LNCaP clone FGC (cell line): ENCODE results near the gene UBXN4.
"Not testable (repeated sequence)": the region's sequence is repeated elsewhere in the genome, so short reads cannot be mapped to it uniquely, and the experiment has no call there.

ENCODE experiments used
- DNase-seq: peaks from one replicate; pipeline ENCODE4 v3.0.0-alpha.2; 2011; ENCODE audit warnings: low read depth
- H3K4me3 ChIP-seq: 2 replicates; pipeline ENCODE4 v1.5.1; 2011; ENCODE audit warnings: mild to moderate bottlenecking, low read depth, low read length, control low read depth
- TF ChIP-seq, protein P1 (sequence below): IDR thresholded peaks from 2 replicates; pipeline ENCODE4 v1.5.1; 2012; ENCODE audit warnings: mild to moderate bottlenecking; ENCODE audit not compliant: control insufficient read depth, insufficient read depth; ENCODE audit errors: extremely low read depth

The UBXN4 gene

DNA sequence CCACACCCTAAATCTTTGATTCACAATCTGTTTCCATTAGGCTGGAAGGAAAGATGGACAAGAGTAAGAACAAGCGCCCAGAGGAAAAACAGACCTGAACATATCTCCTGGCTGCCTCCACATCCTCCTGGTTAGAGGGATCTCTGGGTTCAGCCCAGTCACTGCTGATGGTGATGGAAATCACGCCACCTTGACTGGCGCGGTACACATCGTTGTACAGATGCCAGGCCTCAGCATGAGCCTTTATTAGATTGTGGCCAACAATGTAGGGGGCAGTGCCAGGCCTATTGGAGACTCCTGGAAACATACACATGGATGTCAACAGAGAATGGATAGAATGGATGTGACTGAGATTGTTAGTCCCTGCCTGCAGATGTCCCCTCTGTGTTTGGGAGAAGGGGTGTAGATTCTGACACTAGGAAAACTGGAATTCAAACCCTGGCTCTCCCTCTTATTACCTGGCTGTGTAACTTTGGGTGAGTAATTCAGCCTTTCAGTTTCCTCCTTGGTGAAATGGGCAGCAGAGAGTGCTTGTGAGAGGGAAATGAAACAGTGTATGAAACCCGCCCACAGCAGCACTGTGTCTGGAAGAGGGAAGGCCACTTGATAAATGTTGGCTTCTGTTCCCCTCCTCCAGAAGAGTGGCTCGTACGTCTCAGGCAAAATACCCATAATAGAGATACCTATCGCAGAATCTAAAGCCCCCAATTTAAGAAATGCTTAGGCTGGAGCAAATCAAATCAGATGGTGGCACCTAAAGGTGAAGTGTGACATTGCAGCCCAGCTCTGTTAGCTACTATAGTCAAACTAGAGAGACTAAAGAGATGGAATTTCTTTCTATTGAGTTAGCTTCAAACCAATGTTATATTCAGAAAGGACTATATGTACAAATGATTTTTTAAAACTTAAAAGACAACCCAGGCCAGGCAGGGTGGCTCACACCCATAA is 59.1 kb downstream of the UBXN4 start:
- TF ChIP-seq, protein P1, sequence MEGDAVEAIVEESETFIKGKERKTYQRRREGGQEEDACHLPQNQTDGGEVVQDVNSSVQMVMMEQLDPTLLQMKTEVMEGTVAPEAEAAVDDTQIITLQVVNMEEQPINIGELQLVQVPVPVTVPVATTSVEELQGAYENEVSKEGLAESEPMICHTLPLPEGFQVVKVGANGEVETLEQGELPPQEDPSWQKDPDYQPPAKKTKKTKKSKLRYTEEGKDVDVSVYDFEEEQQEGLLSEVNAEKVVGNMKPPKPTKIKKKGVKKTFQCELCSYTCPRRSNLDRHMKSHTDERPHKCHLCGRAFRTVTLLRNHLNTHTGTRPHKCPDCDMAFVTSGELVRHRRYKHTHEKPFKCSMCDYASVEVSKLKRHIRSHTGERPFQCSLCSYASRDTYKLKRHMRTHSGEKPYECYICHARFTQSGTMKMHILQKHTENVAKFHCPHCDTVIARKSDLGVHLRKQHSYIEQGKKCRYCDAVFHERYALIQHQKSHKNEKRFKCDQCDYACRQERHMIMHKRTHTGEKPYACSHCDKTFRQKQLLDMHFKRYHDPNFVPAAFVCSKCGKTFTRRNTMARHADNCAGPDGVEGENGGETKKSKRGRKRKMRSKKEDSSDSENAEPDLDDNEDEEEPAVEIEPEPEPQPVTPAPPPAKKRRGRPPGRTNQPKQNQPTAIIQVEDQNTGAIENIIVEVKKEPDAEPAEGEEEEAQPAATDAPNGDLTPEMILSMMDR, result no peak
- DNase-seq, result no peak
- no peak overlapping the region for H3K4me3 ChIP-seq

DNA sequence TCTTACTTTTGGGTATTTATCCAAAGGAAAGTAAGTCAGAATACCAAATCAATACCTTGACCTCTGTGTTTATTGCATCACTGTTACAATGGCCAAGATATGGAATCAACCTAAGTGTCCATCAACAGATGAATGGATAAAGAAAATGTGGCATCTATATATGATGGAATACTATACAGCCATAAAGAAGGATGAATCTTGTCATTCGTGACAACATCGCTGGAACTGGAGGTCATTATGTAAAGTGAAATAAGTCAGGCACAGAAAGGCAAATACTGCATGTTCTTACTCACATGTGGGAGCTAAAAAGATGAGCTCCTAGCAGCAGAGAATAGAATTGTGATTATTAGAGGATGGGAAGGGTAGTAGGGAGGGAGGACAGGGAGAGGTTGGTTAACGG is 60.7 kb downstream of the UBXN4 start:
- no peak for DNase-seq
- no peak overlapping the region for H3K4me3 ChIP-seq
- TF ChIP-seq, protein P1, result no peak

DNA sequence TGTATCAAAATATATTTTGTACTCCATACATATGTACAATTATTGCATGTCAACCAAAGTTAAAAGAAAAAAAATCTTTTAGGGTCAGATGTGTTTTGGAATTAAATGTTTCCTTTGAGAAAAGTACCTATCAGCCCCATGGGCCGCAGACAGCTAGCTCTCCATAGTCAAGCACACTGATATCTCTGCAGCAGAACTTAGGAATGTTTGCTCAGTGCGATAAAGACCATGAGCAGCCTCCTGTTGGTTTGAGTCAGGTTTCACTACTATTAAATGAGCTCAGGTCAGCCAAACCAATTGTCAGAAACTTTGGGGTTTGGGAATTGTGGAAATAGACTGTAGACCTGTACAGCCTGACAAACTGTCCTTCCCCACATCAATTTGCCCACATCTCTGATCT is 61.6 kb downstream of the UBXN4 start:
- TF ChIP-seq, protein P1, result no peak
- H3K4me3 ChIP-seq, result no peak overlapping the region
- DNase-seq, result no peak

DNA sequence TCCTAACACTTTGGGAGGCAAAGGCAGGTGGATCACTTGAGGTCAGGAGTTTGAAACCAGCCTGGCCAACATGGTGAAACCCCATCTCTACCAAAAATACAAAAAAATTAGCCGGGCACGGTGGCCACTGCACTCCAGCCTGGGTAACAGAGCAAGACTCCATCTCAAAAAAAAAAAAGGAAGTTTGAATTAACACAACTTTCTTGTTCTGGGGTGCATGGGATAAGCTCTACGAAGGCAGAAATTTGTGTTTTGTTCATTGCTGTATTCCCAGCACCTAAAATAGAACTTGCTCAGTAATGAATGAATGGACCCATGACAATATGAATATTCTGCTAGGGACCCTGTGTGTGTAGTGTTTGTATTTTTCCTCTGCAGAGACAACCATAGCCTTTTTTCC is 66.2 kb downstream of the UBXN4 start:
- H3K4me3 ChIP-seq, DNase-seq: not testable (repeated sequence)

DNA sequence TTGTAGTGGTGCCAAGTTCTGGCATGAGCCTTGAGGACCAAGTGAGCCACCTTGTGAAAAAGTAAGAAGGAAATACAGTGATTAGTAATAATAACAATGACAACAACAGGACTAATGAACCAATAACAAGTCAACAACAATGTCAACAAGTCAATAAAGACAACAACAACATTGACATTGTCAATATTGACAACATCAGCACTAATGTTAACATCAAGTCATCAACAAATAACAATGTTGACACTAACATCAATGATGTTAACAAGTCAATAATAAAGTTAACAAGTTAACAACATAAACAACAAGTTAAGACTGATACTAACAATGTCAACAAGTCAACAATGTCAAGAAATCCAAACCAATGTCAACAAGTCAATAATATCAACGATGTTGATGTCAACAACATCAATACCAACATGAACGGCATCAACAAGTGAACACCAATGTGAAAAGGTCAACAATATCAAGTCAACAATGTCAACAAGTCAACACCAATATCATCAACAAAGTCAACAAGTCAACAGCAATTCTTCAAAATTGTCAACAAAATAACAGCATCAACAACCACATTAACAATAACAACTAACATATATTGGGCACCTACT is 71.4 kb downstream of the UBXN4 start:
- TF ChIP-seq, protein P1, result no peak
- H3K4me3 ChIP-seq, result no peak overlapping the region
- DNase-seq, result no peak

DNA sequence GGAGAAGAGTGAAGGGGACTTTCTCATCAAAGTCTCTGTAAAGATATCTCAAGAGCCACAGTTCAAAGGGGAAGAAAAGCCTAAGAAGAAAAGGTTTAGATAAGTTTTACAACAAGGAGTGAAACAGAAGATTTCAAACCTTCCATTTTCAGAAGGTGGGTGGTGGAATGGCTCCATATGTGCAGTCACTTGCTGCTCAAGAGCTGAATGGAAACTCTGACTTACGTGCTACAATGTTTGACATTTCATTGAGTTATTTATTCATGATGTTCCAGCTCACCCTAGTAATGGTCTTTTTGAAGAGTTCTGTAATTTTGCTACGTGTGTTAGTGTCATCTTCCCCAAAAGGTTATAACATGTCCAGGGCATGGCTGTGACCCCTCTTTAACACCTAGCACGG is 73.6 kb downstream of the UBXN4 start:
- TF ChIP-seq, protein P1, result no peak
- no peak overlapping the region for H3K4me3 ChIP-seq
- DNase-seq, result no peak

DNA sequence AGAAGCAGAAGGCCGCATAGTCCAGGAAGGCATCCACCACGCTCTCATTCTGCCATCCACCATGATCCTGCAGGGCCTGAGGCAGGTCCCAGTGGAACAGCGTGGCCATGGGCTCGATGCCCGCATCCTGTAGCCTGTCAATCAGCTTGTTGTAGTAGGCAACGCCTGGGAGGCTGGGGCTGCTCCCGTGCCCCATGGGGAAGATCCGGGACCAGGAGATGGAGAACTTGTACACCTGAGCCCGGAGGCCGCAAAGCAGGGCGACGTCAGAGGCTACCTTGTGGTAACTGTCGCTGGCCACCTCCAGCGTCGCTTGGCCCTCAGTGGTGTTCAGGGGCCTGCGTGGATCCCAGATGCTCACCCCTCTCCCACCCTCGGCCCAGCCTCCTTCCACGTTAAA is 75.8 kb downstream of the UBXN4 start:
- H3K4me3 ChIP-seq, result no peak overlapping the region
- DNase-seq, result no peak
- TF ChIP-seq, protein P1, result no peak
